HCT116 (cell line): ENCODE data around the gene DHRS12. TPM values are rescaled to one million over a fixed set of nuclear protein-coding genes. Genes with fewer than 3 reads are reported as not detected.

Experiments
- ATAC-seq: fragments of 200-7000 bp; cut with Tn5 transposase; 2 replicates; pipeline ENCODE4 v1.9.1; 2020; ENCODE audit warnings: mild to moderate bottlenecking, moderate library complexity
- BruUV-seq: library from RNA; stranded (reverse); fragments of 400-500 nt; replicated peaks from 2 replicates; lab custom pipeline; 2021; lab: Mats Ljungman, UMichigan
- CTCF ChIA-PET: fragments of 300-600 bp; sonication (Branson Sonifier 250); formaldehyde crosslinking; loops from one replicate; lab custom pipeline; 2021; ENCODE audit warnings: antibody characterized with exemption; lab: Charles Lee
- POLR2A ChIA-PET: fragments of 300-600, 350-600 bp; sonication (Branson Sonifier 250); formaldehyde crosslinking; loops from one replicate; lab custom pipeline; 2021; ENCODE audit warnings: antibody characterized with exemption; lab: Charles Lee
- RAD21 ChIA-PET, 2 experiments: fragments of 300-600 bp; sonication (Branson Sonifier 250); formaldehyde crosslinking; loops; one replicate each; lab custom pipeline; 2023; ENCODE audit warnings: low total read pairs in 2 of 2; ENCODE audit not compliant: uncharacterized antibody in 2 of 2, unreplicated experiment in 2 of 2, low non-redundant PET in 1 of 2; lab: Charles Lee
- DNase-seq: peaks from one replicate; pipeline ENCODE4 v3.0.0-alpha.2; 2010; ENCODE audit warnings: low read depth, low spot score
- H2AFZ ChIP-seq: fragments of 200-600 bp; shearing (Covaris generic), sonication (generic); 2 replicates; pipeline ENCODE4 v1.6.1; 2017; ENCODE audit warnings: low read depth, mixed run types, mixed read lengths, antibody characterized with exemption, low read length; ENCODE audit not compliant: poor library complexity, severe bottlenecking
- H3K27ac ChIP-seq: 2 replicates; pipeline ENCODE4 v1.5.1; 2012; ENCODE audit warnings: low read depth, low read length
- H3K27me3 ChIP-seq: fragments of 200-600 bp; sonication (generic); 2 replicates; pipeline ENCODE4 v1.6.1; 2016; ENCODE audit warnings: mixed run types, low read length, mixed read lengths; ENCODE audit not compliant: insufficient read depth
- H3K36me3 ChIP-seq, 2 experiments: fragments of 200-500 bp in 1 of 2; fragments of 200-600 bp in 1 of 2; sonication (Bioruptor generic) in 1 of 2; sonication (generic) in 1 of 2; 2 replicates each; pipeline versions ENCODE4 v1.5.1 to v1.6.1; 2014 to 2016; ENCODE audit warnings: low read length in 2 of 2, inconsistent platforms in 1 of 2, mixed read lengths in 1 of 2, mixed run types in 1 of 2; ENCODE audit not compliant: insufficient read depth in 2 of 2, control insufficient read depth in 1 of 2
- H3K4me1 ChIP-seq, 2 experiments: fragments of 200-600 bp in 1 of 2; sonication (generic) in 1 of 2; 2 replicates each; pipeline versions ENCODE4 v1.5.1 to v1.6.1; 2012 to 2017; ENCODE audit warnings: low read length in 2 of 2, inconsistent platforms in 1 of 2, mild to moderate bottlenecking in 1 of 2, mixed read lengths in 1 of 2, mixed run types in 1 of 2, moderate library complexity in 1 of 2; ENCODE audit not compliant: insufficient read depth in 2 of 2, control insufficient read depth in 1 of 2
- H3K4me2 ChIP-seq: fragments of 200-600 bp; sonication (generic); 2 replicates; pipeline ENCODE4 v1.6.1; 2017; ENCODE audit warnings: mixed run types, low read length, mixed read lengths
- H3K4me3 ChIP-seq, 2 experiments: fragments of 200-600 bp in 1 of 2; sonication (generic) in 1 of 2; replicated peaks in 1 of 2; 2 replicates each; pipeline ENCODE4 v1.5.1; 2011 to 2016; ENCODE audit warnings: low read length in 2 of 2, control low read depth in 1 of 2, low read depth in 1 of 2, mild to moderate bottlenecking in 1 of 2, mixed read lengths in 1 of 2, mixed run types in 1 of 2
- H3K79me2 ChIP-seq: fragments of 200-600 bp; sonication (generic); 2 replicates; pipeline ENCODE4 v1.6.1; 2017; ENCODE audit warnings: mild to moderate bottlenecking, mixed run types, low read length, moderate library complexity, mixed read lengths; ENCODE audit not compliant: insufficient read depth
- H3K9ac ChIP-seq: fragments of 200-600 bp; sonication (generic); 2 replicates; pipeline ENCODE4 v1.6.1; 2016; ENCODE audit warnings: low read length, mixed read lengths
- H3K9me2 ChIP-seq: fragments of 200-600 bp; sonication (generic), shearing (Covaris generic); 2 replicates; pipeline ENCODE4 v1.6.1; 2017; ENCODE audit warnings: mixed run types, mild to moderate bottlenecking, moderate library complexity; ENCODE audit not compliant: insufficient read depth
- H3K9me3 ChIP-seq, 2 experiments: fragments of 200-500 bp in 1 of 2; fragments of 200-600 bp in 1 of 2; sonication (Bioruptor generic) in 1 of 2; sonication (generic) in 1 of 2; 2 replicates each; pipeline ENCODE4 v1.6.1; 2014 to 2017; ENCODE audit warnings: low read length in 2 of 2, mixed read lengths in 2 of 2, inconsistent platforms in 1 of 2, low read depth in 1 of 2, mild to moderate bottlenecking in 1 of 2, mixed run types in 1 of 2, moderate library complexity in 1 of 2; ENCODE audit not compliant: control insufficient read depth in 1 of 2, insufficient read depth in 1 of 2
- H4K20me1 ChIP-seq: fragments of 200-600 bp; sonication (generic), shearing (Covaris generic); 2 replicates; pipeline ENCODE4 v1.6.1; 2017; ENCODE audit warnings: mixed run types, mild to moderate bottlenecking, moderate library complexity; ENCODE audit not compliant: insufficient read depth
- CBX3 ChIP-seq: IDR thresholded peaks from 2 replicates; pipeline ENCODE4 v1.6.1; 2012; ENCODE audit warnings: low read depth
- CEBPB ChIP-seq: IDR thresholded peaks from 2 replicates; pipeline ENCODE4 v1.6.1; 2012; ENCODE audit warnings: low read depth
- EGR1 ChIP-seq: IDR thresholded peaks from 2 replicates; pipeline ENCODE4 v1.6.1; 2012; ENCODE audit warnings: low read depth
- ELF1 ChIP-seq: IDR thresholded peaks from 2 replicates; pipeline ENCODE4 v1.6.1; 2012; ENCODE audit warnings: low read depth, borderline replicate concordance
- EZH2 ChIP-seq: fragments of 200-600 bp; sonication (generic); IDR thresholded peaks from 2 replicates; pipeline ENCODE4 v1.6.1; 2017; ENCODE audit warnings: antibody characterized with exemption, mixed run types
- EZH2phosphoT487 ChIP-seq: fragments of 200-600 bp; IDR thresholded peaks from 2 replicates; pipeline ENCODE4 v1.6.1; 2018; ENCODE audit warnings: antibody characterized with exemption, borderline replicate concordance
- JUND ChIP-seq: IDR thresholded peaks from 2 replicates; pipeline ENCODE4 v1.6.1; 2012
- POLR2A ChIP-seq: IDR thresholded peaks from 2 replicates; pipeline ENCODE4 v1.7.0; 2011; ENCODE audit warnings: borderline replicate concordance; ENCODE audit not compliant: insufficient read depth, insufficient read length; ENCODE audit errors: extremely low read depth
- POLR2AphosphoS5 ChIP-seq: IDR thresholded peaks from 2 replicates; pipeline ENCODE4 v1.6.1; 2011; ENCODE audit warnings: mild to moderate bottlenecking, low read depth, low read length, moderate library complexity
- RAD21 ChIP-seq: IDR thresholded peaks from 2 replicates; pipeline ENCODE4 v1.6.1; 2012; ENCODE audit warnings: low read depth, mild to moderate bottlenecking
- SIN3A ChIP-seq: IDR thresholded peaks from 2 replicates; pipeline ENCODE4 v1.6.1; 2012; ENCODE audit warnings: low read depth
- SP1 ChIP-seq: IDR thresholded peaks from 2 replicates; pipeline ENCODE4 v1.6.1; 2012; ENCODE audit warnings: low read depth
- SRF ChIP-seq: IDR thresholded peaks from 2 replicates; pipeline ENCODE4 v1.6.1; 2012; ENCODE audit warnings: low read depth
- TCF7L2 ChIP-seq: IDR thresholded peaks from 2 replicates; pipeline ENCODE4 v1.7.0; 2011; ENCODE audit warnings: borderline replicate concordance, inconsistent platforms; ENCODE audit not compliant: insufficient read depth, insufficient read length; ENCODE audit errors: extremely low read depth
- YY1 ChIP-seq: IDR thresholded peaks from 2 replicates; pipeline ENCODE4 v1.6.1; 2011; ENCODE audit warnings: low read length, low read depth, moderate library complexity, mild to moderate bottlenecking; ENCODE audit not compliant: insufficient replicate concordance; ENCODE audit errors: extremely low read depth
- ZFX ChIP-seq: fragments of 450-650 bp; IDR thresholded peaks from 2 replicates; pipeline ENCODE4 v1.6.1; 2017
- ZNF274 ChIP-seq: fragments of 200-500 bp; sonication (Bioruptor generic); IDR thresholded peaks from 2 replicates; pipeline ENCODE4 v1.6.1; 2014; ENCODE audit warnings: mild to moderate bottlenecking, low read depth, low read length, inconsistent platforms
- intact Hi-C: fragments of 100-400 bp; cut with micrococcal nuclease; formaldehyde crosslinking; loops from 2 replicates; pipeline ENCODE4 v1.10.0; 2022
- total RNA-seq: library from RNA; stranded (reverse); gene quantifications from one replicate; pipeline ENCODE4 v1.2.1, GENCODE V29; 2021; ENCODE audit not compliant: unreplicated experiment
- TF ChIP-seq, protein P1 (sequence below): IDR thresholded peaks from 2 replicates; pipeline ENCODE4 v1.6.1; 2012; ENCODE audit warnings: low read depth
- TF ChIP-seq, protein P2 (sequence below), 3 experiments: fragments of 200-600 bp in 1 of 3; sonication (generic) in 1 of 3; IDR thresholded peaks in 2 of 3; conservative IDR thresholded peaks in 1 of 3; 2 replicates each; pipeline ENCODE4 v1.5.1; 2012 to 2017; ENCODE audit warnings: low read depth in 2 of 3, low read length in 2 of 3, antibody characterized with exemption in 1 of 3, borderline replicate concordance in 1 of 3, control low read depth in 1 of 3, mild to moderate bottlenecking in 1 of 3, mixed read lengths in 1 of 3, mixed run types in 1 of 3, moderate library complexity in 1 of 3; ENCODE audit not compliant: insufficient read depth in 1 of 3
- TF ChIP-seq, protein P3 (sequence below): IDR thresholded peaks from 2 replicates; pipeline ENCODE4 v1.6.1; 2012

DHRS12 gene
- total RNA-seq, 1 experiment from 2014 or later = 3.9 TPM

DNA sequence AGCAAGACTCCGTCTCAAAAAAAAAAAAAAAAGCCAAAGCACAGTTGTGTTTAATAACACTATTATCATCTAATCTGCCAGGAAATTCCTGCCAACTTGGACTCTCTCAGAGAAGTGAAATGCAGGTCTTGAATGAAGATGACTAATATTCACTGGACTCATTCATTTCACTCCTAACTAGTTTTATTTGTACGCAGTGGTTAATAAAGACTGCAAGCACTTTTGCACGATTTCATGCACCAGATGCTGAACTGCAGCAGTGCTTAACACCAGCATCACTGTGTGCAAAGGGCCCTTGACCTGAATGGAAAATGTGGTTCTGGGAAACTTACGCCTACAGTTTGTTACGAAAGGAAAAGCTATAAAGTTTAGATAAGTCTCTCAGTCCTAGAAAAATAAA, 63.3 kb downstream of the DHRS12 start:
- no peaks in the 10 kb centered on the region for H3K4me1 ChIP-seq
- no peak overlapping the region for H3K4me3 ChIP-seq
- H3K4me2 ChIP-seq = no peak overlapping the region
- H2AFZ ChIP-seq = no peak overlapping the region
- ATAC-seq = no peak
- H3K9me3 ChIP-seq = no peaks in the 10 kb centered on the region
- RAD21 ChIA-PET = no interaction called here
- H3K9me2 ChIP-seq = no peaks in the 10 kb centered on the region
- no peak overlapping the region for H3K27ac ChIP-seq
- no peaks in the 10 kb centered on the region for H4K20me1 ChIP-seq
- DNase-seq = no peak
- CTCF ChIA-PET = interaction anchor here (1.3 kb wide), 1 partner anchor 306 kb away, joined by 3 read pairs; no protein-coding TSS in a partner anchor
- POLR2A ChIA-PET = no interaction called here
- H3K27me3 ChIP-seq = no peaks in the 10 kb centered on the region
- no peaks in the 10 kb centered on the region for H3K79me2 ChIP-seq
- intact Hi-C loops = no loop called here
- BruUV-seq = no TSS peak
- TF ChIP-seq ZFX (no peak), ELF1 (no peak), EZH2 (no peak), CBX3 (no peak), TCF7L2 (no peak), SRF (no peak), JUND (no peak), SP1 (no peak), EZH2phosphoT487 (no peak), POLR2AphosphoS5 (no peak), CEBPB (no peak), POLR2A (no peak), SIN3A (no peak), ZNF274 (no peak), EGR1 (no peak), YY1 (no peak), RAD21 (no peak)
- TF ChIP-seq, protein P1, sequence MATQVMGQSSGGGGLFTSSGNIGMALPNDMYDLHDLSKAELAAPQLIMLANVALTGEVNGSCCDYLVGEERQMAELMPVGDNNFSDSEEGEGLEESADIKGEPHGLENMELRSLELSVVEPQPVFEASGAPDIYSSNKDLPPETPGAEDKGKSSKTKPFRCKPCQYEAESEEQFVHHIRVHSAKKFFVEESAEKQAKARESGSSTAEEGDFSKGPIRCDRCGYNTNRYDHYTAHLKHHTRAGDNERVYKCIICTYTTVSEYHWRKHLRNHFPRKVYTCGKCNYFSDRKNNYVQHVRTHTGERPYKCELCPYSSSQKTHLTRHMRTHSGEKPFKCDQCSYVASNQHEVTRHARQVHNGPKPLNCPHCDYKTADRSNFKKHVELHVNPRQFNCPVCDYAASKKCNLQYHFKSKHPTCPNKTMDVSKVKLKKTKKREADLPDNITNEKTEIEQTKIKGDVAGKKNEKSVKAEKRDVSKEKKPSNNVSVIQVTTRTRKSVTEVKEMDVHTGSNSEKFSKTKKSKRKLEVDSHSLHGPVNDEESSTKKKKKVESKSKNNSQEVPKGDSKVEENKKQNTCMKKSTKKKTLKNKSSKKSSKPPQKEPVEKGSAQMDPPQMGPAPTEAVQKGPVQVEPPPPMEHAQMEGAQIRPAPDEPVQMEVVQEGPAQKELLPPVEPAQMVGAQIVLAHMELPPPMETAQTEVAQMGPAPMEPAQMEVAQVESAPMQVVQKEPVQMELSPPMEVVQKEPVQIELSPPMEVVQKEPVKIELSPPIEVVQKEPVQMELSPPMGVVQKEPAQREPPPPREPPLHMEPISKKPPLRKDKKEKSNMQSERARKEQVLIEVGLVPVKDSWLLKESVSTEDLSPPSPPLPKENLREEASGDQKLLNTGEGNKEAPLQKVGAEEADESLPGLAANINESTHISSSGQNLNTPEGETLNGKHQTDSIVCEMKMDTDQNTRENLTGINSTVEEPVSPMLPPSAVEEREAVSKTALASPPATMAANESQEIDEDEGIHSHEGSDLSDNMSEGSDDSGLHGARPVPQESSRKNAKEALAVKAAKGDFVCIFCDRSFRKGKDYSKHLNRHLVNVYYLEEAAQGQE = no peak
- TF ChIP-seq, protein P2, sequence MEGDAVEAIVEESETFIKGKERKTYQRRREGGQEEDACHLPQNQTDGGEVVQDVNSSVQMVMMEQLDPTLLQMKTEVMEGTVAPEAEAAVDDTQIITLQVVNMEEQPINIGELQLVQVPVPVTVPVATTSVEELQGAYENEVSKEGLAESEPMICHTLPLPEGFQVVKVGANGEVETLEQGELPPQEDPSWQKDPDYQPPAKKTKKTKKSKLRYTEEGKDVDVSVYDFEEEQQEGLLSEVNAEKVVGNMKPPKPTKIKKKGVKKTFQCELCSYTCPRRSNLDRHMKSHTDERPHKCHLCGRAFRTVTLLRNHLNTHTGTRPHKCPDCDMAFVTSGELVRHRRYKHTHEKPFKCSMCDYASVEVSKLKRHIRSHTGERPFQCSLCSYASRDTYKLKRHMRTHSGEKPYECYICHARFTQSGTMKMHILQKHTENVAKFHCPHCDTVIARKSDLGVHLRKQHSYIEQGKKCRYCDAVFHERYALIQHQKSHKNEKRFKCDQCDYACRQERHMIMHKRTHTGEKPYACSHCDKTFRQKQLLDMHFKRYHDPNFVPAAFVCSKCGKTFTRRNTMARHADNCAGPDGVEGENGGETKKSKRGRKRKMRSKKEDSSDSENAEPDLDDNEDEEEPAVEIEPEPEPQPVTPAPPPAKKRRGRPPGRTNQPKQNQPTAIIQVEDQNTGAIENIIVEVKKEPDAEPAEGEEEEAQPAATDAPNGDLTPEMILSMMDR (IDR thresholded peaks at IDR 0.05 in 2 of 3, conservative IDR thresholded peaks at IDR 0.05 in 1 of 3; ENCODE audit: borderline replicate concordance in 1 of 3, insufficient read depth in 1 of 3, low read depth in 2 of 3, low read length in 2 of 3) = no peak
- TF ChIP-seq, protein P3, sequence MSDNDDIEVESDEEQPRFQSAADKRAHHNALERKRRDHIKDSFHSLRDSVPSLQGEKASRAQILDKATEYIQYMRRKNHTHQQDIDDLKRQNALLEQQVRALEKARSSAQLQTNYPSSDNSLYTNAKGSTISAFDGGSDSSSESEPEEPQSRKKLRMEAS = no peak
- H3K9ac ChIP-seq = no peak overlapping the region
- no peaks in the 10 kb centered on the region for H3K36me3 ChIP-seq
